M059J (cell line): ENCODE data around the gene COL21A1. TPM values are rescaled to one million over a fixed set of nuclear protein-coding genes. Genes with fewer than 3 reads are reported as not detected.
A peak's percentile ranks its signal among the peaks of the same experiment; 100 is the strongest.
"Not testable (repeated sequence)": the region's sequence is repeated elsewhere in the genome, so short reads cannot be mapped to it uniquely, and the experiment has no call there.

Source experiments
- DNase-seq: peaks from one replicate; pipeline ENCODE4 v3.0.0-alpha.2; 2012; ENCODE audit warnings: low read depth
- total RNA-seq: library from RNA; depleted of rRNA; stranded (reverse); fragments of >200 nt; shearing (Covaris generic); gene quantifications from 2 replicates; pipeline ENCODE4 v1.2.3, GENCODE V29; 2014; rRNA removed

COL21A1 gene
- 1.4 and 41.5 TPM in 2 replicates for total RNA-seq

- peak; percentile 60 for DNase-seq
Observed at GRCh38 chr6:56246881-56247653, at the start of gene COL21A1. Gene COL21A1, minus strand, starts transcription at chr6:56247580. Its CDS starts 64,962 bp downstream, at chr6:56182618.

DNA sequence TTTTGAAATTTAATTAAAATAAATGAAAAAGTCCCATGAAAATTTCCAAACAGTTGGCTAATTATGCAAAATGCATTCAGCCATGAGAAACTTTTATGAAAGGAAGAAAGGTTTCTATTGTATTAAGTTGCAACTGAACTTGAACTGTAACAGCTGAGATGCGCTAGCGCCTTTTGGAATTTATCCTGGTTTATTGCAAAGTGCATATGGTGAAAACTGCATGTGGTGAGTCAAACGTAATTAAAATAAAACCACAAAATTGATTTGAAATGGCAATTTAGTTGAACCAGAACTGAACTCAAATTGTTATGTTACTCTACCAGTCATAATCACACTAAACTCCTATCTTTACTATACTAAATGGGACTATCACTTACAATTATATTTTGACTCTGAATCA lies 46.4 kb upstream of the COL21A1 start:
- DNase-seq: peak; percentile 49

DNA sequence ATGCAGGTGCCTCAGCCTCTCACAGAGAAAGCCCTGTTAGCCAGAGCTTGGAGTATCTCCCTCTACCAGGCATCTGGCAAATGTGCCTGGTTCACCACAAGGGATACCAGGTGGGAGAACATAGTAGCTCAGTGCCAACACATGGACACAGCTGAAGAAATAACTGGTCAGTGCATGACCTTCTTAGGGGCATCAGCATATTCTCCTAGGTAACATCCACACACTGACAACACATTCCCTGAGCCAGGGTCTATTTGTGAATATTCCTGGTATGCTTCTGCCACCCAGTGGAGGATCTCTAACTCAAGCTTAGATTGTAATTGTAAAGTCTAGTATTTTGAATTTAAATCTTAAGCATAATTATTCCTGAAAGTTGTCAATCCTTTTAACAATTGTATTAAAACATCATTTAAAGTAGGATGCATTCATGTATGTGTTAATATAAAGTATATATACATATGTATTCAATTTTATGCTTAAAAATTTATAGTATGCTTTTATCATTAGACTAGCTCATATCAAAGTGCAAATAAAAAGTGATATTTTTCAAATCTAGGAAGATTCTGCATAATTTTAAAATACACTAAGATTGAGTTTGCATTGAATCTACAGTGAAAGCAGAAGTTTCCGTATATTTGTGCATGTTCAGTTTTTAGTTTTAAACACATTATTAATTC lies 45.3 kb upstream of the COL21A1 start:
- DNase-seq: peak; percentile 80

GRCh38 chr6:56291302-56291917 lies 44.0 kb upstream of the COL21A1 start:
- no peak for DNase-seq

DNA sequence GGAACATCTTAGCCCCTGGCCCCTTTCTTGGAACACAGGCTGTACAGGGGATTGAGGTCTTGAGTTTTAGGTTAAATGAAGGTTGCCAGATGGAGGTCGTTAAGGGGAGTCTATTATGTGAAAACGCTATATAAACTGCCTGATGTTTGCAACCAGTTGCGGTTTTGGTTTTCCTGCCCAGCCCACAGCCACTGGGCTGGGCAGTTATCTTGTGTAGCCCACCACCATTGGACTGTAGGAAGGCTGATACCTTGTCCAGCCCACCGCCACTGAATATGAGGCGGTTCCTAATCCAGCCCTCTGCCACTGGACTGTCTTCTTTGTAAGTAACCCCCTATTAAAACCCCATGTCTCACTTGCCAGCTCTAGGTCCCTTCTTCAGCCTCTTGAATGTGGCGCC lies 42.3 kb upstream of the COL21A1 start:
- DNase-seq: no peak

GRCh38 chr6:56288347-56288746 lies 41.0 kb upstream of the COL21A1 start:
- DNase-seq: no peak

DNA sequence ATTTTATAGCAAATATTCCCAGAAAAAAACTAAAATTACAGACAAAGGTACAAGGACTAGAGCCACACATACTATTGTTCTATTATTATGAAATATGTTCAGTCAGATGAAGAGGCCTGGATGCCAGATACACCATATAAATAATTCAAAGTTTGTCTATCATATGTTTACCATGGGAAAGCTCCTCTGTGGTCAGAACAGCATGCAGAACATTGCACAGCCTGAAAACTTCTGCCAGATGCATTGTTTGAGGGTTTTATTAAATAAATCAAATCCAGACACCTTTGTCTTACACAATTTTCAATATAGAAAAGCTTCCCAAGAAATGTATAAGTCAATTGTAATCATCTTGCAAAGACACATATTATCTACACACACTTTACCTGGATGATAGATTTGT lies 35.0 kb upstream of the COL21A1 start:
- no peak for DNase-seq

- DNase-seq: no peak
Observed at GRCh38 chr6:56280126-56280525, 32.7 kb upstream of the COL21A1 start.

- DNase-seq: peak; percentile 75
Observed at GRCh38 chr6:56279331-56280080, 32.1 kb upstream of the COL21A1 start.

DNA sequence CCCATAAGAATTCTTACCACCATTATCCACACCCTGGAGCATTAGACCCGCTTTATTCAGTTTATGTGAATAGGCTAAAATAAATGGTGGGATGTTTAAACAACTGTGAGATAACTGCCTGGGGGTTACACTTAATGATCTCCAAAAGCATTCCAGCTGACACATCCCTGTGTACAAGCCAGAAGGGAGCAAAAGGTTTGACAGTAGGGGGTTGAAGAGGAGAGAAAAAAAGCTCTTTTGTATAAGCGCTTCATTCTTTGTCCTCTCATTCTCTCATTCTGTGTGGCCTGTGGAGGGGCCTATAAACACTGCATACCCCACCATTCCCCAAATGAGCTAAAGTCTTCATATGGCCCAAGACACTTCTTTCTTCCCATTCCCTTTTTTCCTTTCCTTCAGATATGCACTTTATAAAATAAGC lies 30.8 kb upstream of the COL21A1 start:
- peak; percentile 75 for DNase-seq

- no peak for DNase-seq
Observed at GRCh38 chr6:56270812-56271441, 23.5 kb upstream of the COL21A1 start.

DNA sequence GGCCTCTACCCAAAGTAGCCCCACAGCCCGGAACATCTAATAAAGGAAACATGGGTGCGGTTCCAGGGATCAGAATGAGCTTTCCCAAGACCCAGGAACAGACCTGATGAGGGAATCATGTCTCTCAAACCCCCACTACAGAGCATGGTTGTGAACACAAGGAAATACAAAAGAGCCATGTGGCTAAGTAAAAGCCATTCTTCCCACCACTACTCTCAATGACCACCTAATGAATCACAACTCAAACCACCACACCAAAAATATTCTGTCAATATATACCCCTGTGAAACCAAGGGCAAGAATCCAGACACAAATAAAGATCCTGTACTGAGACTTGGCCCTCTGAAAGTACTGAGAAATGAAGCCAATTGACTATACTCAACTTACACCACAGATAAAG lies 20.9 kb upstream of the COL21A1 start:
- no peak for DNase-seq

GRCh38 chr6:56266011-56266410 lies 18.6 kb upstream of the COL21A1 start:
- no peak for DNase-seq

DNA sequence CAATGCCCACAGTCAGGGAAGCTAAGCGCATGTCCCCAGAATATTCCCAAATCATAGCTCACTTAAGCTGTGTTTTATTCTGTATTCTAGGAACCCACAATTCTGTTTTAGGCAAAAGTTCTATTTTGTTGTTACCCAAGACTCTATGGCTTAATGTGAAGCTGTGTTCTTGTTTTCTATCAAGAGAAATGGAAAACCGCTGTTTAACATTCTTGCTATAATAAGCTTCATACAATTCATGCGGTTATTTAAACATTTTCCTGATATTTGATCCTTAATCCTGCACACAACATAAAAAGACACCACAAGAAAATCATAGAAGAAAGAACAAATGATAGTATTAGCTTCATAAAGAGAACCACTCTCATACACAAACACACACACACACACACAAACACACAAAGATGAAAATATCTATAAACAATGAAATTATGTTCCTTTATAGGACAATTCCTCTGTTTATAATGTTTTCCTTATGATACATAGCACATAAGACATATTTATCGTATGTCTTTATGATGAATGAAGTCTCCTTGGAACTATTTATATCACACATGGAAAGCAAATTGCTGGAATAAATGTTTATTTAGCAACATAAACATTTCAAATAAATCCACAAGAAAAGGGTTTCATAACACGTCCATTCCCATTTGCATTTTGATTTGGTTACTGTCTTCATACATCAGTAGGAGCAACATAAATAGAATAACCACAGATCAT lies 16.4 kb upstream of the COL21A1 start:
- no peak for DNase-seq

DNA sequence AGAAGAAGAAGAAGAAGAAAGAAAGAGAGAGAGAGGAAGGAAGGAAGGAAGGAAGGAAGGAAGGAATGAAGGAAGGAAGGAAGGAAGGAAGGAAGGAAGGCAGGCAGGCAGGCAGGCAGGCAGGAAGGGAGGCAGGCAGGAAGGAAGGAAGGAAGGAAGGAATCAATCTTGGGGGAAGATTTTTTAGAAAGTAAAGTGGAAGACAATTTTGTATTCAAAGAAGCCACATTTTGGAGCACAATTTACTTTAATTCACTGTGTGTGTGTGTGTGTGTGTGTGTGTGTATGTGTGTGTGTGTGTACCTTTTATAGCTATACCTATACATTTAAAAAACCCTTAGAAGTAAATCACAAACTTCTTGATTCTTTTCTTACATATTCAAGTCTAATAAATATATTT lies 13.2 kb upstream of the COL21A1 start:
- not testable (repeated sequence) for DNase-seq

DNA sequence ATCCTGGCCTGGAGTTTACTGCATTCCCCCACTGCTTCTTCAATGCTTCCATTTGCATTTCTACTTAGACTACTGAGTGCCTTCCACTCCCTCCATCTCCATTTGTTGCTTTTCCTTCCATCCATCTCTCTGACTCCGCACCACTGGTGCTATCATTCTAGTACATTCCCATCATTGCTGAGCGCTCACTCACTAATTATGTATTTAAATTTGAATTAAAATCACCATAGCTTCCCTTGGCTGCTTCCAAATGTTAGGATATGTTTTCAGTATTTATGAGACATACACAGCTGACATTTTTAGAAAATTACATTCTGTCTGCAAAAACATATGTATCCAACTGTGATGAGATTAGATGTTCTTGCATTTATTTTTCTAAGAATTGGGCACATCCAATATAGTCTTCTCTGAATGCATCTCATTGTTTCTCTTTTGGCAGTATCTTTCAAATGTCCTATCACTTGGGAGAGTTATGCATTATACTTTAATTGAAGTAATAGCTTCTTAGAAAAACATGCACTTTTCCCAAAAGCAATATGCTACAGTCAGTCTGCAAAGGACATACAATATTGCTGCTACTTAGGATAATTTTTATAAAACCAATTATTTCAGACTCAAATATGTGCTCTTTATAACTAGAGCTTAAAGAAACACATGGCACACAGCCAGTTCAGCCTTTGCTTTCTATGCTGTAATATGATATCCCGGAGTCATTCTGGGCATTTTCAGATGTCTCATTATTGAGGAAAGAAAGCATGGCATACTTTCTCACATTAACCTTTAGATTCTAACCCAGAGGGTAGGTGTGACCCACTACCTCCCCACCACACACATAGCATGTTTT lies 12.1 kb upstream of the COL21A1 start:
- peak; percentile 76 for DNase-seq

GRCh38 chr6:56255349-56255748 lies 8.0 kb upstream of the COL21A1 start:
- peak; percentile 37 for DNase-seq

DNA sequence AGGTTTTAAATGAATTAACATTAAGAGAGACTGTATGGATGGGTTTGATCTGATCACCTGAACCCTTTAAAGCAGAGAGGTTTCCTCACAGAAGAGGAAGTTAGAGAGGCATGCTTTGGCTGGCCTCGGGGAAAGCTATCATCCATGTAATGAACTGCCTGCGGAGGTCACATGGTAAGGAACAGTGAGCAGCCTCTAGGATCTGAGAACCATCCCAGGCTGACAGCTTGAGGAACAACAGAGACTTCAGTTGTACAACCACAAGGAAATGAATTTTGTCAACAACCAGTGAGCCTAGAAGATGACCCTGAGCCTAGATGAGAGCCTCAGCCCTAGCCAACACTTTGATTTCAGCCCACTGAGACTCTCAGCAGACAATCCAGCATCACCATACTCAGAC lies 2.9 kb upstream of the COL21A1 start:
- DNase-seq: no peak

- DNase-seq: no peak
Observed at GRCh38 chr6:56247654-56248122, 308 bp upstream of the COL21A1 start.

DNA sequence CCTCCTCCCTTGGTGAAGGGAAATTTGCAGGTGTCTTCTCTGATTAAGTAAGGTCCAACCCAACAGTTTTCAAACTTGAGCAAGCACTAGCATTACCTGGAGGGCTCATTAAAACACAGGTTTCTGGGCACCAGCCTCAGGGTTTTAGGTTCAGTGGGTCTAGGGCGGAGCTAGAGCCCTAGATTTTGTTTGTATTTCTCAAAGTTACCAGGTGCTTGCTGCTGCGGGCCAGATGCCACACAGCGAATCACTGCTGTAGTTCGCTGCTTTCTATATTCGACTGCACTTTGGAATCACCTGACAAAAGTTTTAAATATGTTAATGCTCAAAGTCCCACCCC lies 869 bp downstream of the COL21A1 start:
- peak; percentile 5 for DNase-seq
